PC-9 (cell line): ENCODE results near the gene CD53. TPM values are rescaled to one million over a fixed set of nuclear protein-coding genes. Genes with fewer than 3 reads are reported as not detected.

ENCODE experiments used
- BruUV-seq: library from RNA; stranded (reverse); fragments of 400-500 nt; replicated peaks from 2 replicates; lab custom pipeline; 2021; lab: Mats Ljungman, UMichigan
- CTCF ChIA-PET: fragments of 300-600 bp; sonication (Branson Sonifier 250); formaldehyde crosslinking; loops from one replicate; lab custom pipeline; 2022; ENCODE audit warnings: antibody characterized with exemption; lab: Charles Lee
- POLR2A ChIA-PET: fragments of 300-600 bp; sonication (Branson Sonifier 250); formaldehyde crosslinking; loops from one replicate; lab custom pipeline; 2022; ENCODE audit warnings: antibody characterized with exemption; ENCODE audit not compliant: unreplicated experiment; lab: Charles Lee
- DNase-seq, 2 experiments: peaks; one replicate each; pipeline versions ENCODE4 v3.0.0 to v3.0.0-alpha.2; 2015 to 2022; ENCODE audit warnings: mixed read lengths in 1 of 2
- H2AFZ ChIP-seq: fragments of 200-600 bp; sonication (generic); 2 replicates; pipeline ENCODE4 v1.8.1; 2017; ENCODE audit warnings: antibody characterized with exemption
- H3F3A ChIP-seq: fragments of 200-600 bp; sonication (generic); 2 replicates; pipeline ENCODE4 v1.8.1; 2017; ENCODE audit warnings: antibody characterized with exemption, mild to moderate bottlenecking, low read depth; ENCODE audit not compliant: insufficient read depth
- H3K27ac ChIP-seq: fragments of 200-600 bp; sonication (generic); 2 replicates; pipeline ENCODE4 v1.6.1; 2016; ENCODE audit warnings: mixed run types
- H3K27me3 ChIP-seq: fragments of 200-600 bp; sonication (generic); 2 replicates; pipeline ENCODE4 v1.6.1; 2016; ENCODE audit warnings: low read depth, mixed run types; ENCODE audit not compliant: insufficient read depth
- H3K36me3 ChIP-seq: fragments of 200-600 bp; sonication (generic); 2 replicates; pipeline ENCODE4 v1.6.1; 2016; ENCODE audit warnings: low read depth, mixed run types
- H3K4me1 ChIP-seq: fragments of 200-600 bp; sonication (generic); replicated peaks from 2 replicates; pipeline ENCODE4 v1.6.1; 2016; ENCODE audit warnings: mixed run types; ENCODE audit not compliant: insufficient read depth
- H3K4me2 ChIP-seq: fragments of 200-600 bp; sonication (generic); 2 replicates; pipeline ENCODE4 v1.6.1; 2017; ENCODE audit warnings: mixed run types
- H3K4me3 ChIP-seq: fragments of 200-600 bp; sonication (generic); 2 replicates; pipeline ENCODE4 v1.6.1; 2016; ENCODE audit warnings: mixed run types
- H3K79me2 ChIP-seq: fragments of 200-600 bp; sonication (generic); 2 replicates; pipeline ENCODE4 v1.6.1; 2017; ENCODE audit warnings: low read depth, mixed run types
- H3K9me2 ChIP-seq: fragments of 200-600 bp; sonication (generic); 2 replicates; pipeline ENCODE4 v1.8.1; 2017; ENCODE audit warnings: mild to moderate bottlenecking; ENCODE audit not compliant: insufficient read depth
- H3K9me3 ChIP-seq: fragments of 200-600 bp; sonication (generic); 2 replicates; pipeline ENCODE4 v1.8.1; 2016; ENCODE audit warnings: low read depth; ENCODE audit not compliant: insufficient read depth
- H4K20me1 ChIP-seq: fragments of 200-600 bp; sonication (generic); 2 replicates; pipeline ENCODE4 v1.8.1; 2017; ENCODE audit not compliant: insufficient read depth
- CTCF ChIP-seq: fragments of 200-600 bp; sonication (generic); conservative IDR thresholded peaks from 2 replicates; pipeline ENCODE4 v1.6.1; 2017; ENCODE audit warnings: mixed run types, antibody characterized with exemption, mild to moderate bottlenecking, moderate library complexity
- EZH2 ChIP-seq: fragments of 200-600 bp; sonication (generic); IDR thresholded peaks from 2 replicates; pipeline ENCODE4 v1.8.0; 2017; ENCODE audit warnings: antibody characterized with exemption, low read depth
- intact Hi-C: fragments of 100-400 bp; cut with micrococcal nuclease; formaldehyde crosslinking; loops from one replicate; pipeline ENCODE4 v1.10.0; 2022; ENCODE audit not compliant: unreplicated experiment
- total RNA-seq: library from RNA; stranded (reverse); gene quantifications from 2 replicates; pipeline ENCODE4 v1.2.3, GENCODE V29; 2021

CD53 gene
- total RNA-seq, 1 experiment from 2014 or later: not detected

GRCh38 chr1:110936567-110936966 is 63.6 kb downstream of the CD53 start:
- intact Hi-C loops: no loop called here
- Histone ChIP-seq H3K4me2 (no peak overlapping the region), H3K9me3 (no peaks in the 10 kb centered on the region), H3K9me2 (no peaks in the 10 kb centered on the region), H3K4me1 (no peaks in the 10 kb centered on the region), H3K36me3 (no peaks in the 10 kb centered on the region), H3K27ac (no peak overlapping the region), H3K79me2 (no peaks in the 10 kb centered on the region), H4K20me1 (no peaks in the 10 kb centered on the region), H3F3A (no peaks in the 10 kb centered on the region), H3K4me3 (no peak overlapping the region), H2AFZ (no peak overlapping the region), H3K27me3 (no peaks in the 10 kb centered on the region)
- CTCF ChIA-PET: no interaction called here
- no peak for DNase-seq
- no TSS peak for BruUV-seq
- TF ChIP-seq CTCF: no peak
- TF ChIP-seq EZH2: no peak
- POLR2A ChIA-PET: no interaction called here

- no peaks in the 10 kb centered on the region for H3K79me2 ChIP-seq
- CTCF ChIA-PET: interaction anchor here (0.6 kb wide), 1 partner anchor 94 kb away, joined by 3 read pairs; no protein-coding TSS in a partner anchor
Observed at GRCh38 chr1:110944806-110945205, 71.9 kb downstream of the CD53 start.

GRCh38 chr1:110945626-110946025 is 72.7 kb downstream of the CD53 start:
- intact Hi-C loops: no loop called here
- Histone ChIP-seq H3K27me3 (no peaks in the 10 kb centered on the region), H3K36me3 (peaks cover 30% of the 10 kb centered on the region), H4K20me1 (no peaks in the 10 kb centered on the region), H3K9me2 (no peaks in the 10 kb centered on the region), H3F3A (no peaks in the 10 kb centered on the region; the same call in 1 of the 2 replicates), H3K27ac (no peak overlapping the region), H3K79me2 (no peaks in the 10 kb centered on the region), H3K4me1 (no peaks in the 10 kb centered on the region), H3K9me3 (0 out of 2 replicates have a peak, but pooled peaks cover 3% of the 10 kb centered on the region), H2AFZ (no peak overlapping the region), H3K4me2 (no peak overlapping the region), H3K4me3 (no peak overlapping the region)
- ChIA-PET CTCF (no interaction called here), POLR2A (no interaction called here)
- no TSS peak for BruUV-seq
- TF ChIP-seq EZH2 (no peak), CTCF (no peak)
- DNase-seq: no peak

More at GRCh38 chr1:110944806-110945205, 71.9 kb downstream of the CD53 start:
- Histone ChIP-seq H3K4me2 (no peak overlapping the region), H3K36me3 (peaks cover 22% of the 10 kb centered on the region), H3K4me1 (no peaks in the 10 kb centered on the region), H3F3A (no peaks in the 10 kb centered on the region; the same call in 1 of the 2 replicates), H3K4me3 (no peak overlapping the region), H3K9me2 (no peaks in the 10 kb centered on the region), H3K27ac (no peak overlapping the region), H3K27me3 (no peaks in the 10 kb centered on the region), H2AFZ (no peak overlapping the region), H4K20me1 (no peaks in the 10 kb centered on the region), H3K9me3 (0 out of 2 replicates have a peak, but pooled peaks cover 3% of the 10 kb centered on the region)
- POLR2A ChIA-PET: interaction anchor here (0.6 kb wide), 2 partner anchors 1401 to 1661 kb away, joined by 3 read pairs; no protein-coding TSS in a partner anchor
- intact Hi-C loops: no loop called here
- TF ChIP-seq CTCF: no peak
- TF ChIP-seq EZH2: no peak
- DNase-seq: no peak
- no TSS peak for BruUV-seq
